SU-DHL-6 (cell line): Measurements from ENCODE around the gene GGT6.

Experiments used
- CTCF ChIP-seq: fragments of 200-600 bp; sonication (generic); IDR thresholded peaks from one replicate; pipeline ENCODE4 v1.5.1; 2017; ENCODE audit warnings: antibody characterized with exemption, mild to moderate bottlenecking, low read length, moderate library complexity; ENCODE audit not compliant: insufficient read depth, poor library complexity, severe bottlenecking
- EZH2phosphoT487 ChIP-seq: fragments of 200-600 bp; sonication (generic), shearing (Covaris generic); conservative IDR thresholded peaks from 2 replicates; pipeline ENCODE4 v1.6.1; 2018; ENCODE audit warnings: mild to moderate bottlenecking, antibody characterized with exemption, low read length, moderate library complexity, mixed read lengths

- TF ChIP-seq CTCF (no peak), EZH2phosphoT487 (no peak)
Observed at GRCh38 chr17:4562015-4562969, 1.9 kb upstream of the GGT6 start.
